Measurements from ENCODE around the gene CCDC27.

The CCDC27 gene

GRCh38 chr1:3763351-3764125, 11.3 kb downstream of the CCDC27 start:
- TF ChIP-seq, protein P1, sequence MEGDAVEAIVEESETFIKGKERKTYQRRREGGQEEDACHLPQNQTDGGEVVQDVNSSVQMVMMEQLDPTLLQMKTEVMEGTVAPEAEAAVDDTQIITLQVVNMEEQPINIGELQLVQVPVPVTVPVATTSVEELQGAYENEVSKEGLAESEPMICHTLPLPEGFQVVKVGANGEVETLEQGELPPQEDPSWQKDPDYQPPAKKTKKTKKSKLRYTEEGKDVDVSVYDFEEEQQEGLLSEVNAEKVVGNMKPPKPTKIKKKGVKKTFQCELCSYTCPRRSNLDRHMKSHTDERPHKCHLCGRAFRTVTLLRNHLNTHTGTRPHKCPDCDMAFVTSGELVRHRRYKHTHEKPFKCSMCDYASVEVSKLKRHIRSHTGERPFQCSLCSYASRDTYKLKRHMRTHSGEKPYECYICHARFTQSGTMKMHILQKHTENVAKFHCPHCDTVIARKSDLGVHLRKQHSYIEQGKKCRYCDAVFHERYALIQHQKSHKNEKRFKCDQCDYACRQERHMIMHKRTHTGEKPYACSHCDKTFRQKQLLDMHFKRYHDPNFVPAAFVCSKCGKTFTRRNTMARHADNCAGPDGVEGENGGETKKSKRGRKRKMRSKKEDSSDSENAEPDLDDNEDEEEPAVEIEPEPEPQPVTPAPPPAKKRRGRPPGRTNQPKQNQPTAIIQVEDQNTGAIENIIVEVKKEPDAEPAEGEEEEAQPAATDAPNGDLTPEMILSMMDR (IDR thresholded peaks at IDR 0.05; ENCODE audit: low read depth, low read length), result no peak
- H3K36me3 ChIP-seq, result no peaks in the 10 kb centered on the region
- no peaks in the 10 kb centered on the region for H3K9me3 ChIP-seq (ENCODE audit: severe bottlenecking)
- no peak overlapping the region for H3K27ac ChIP-seq
- H3K27me3 ChIP-seq (ENCODE audit: insufficient read depth, low read depth, severe bottlenecking), result no peaks in the 10 kb centered on the region
- no peak for DNase-seq
- H3K4me3 ChIP-seq (ENCODE audit: low read depth, low read length), result no peak overlapping the region

DNA sequence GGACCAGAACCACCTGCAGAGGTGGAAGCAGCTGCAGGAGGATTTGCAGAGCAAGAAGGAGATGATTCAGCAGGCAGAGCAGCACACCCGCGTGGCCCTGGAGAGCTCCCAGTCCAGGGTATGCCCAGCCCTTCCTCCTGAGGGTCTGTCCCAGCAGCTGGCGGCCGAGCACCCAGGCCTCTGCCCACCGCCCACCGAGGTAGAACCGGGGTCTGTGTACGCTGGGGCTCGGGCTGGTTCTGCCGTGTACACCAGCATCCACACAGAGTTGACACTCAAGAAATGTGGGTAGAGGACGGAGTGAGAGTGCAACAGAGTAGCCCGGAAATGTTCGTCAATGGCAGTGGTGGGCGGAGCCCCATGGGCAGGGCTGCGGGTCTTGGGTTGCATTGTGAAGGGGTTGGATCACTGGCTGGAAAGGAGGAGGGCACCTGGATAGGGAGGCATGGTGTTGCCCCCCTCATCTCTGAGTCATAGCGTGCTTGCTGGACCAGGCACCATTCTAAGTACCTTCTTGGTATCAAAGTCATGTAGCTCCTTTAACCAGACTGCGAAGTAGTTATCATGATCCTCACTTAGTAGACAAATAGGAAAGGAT, 15.2 kb downstream of the CCDC27 start:
- Histone ChIP-seq H3K9me3 (ENCODE audit: severe bottlenecking) (no peaks in the 10 kb centered on the region), H3K27me3 (ENCODE audit: insufficient read depth, low read depth, severe bottlenecking) (no peaks in the 10 kb centered on the region), H3K4me3 (ENCODE audit: low read depth, low read length) (no peak overlapping the region), H3K36me3 (no peaks in the 10 kb centered on the region), H3K27ac (no peak overlapping the region)
- TF ChIP-seq, protein P1 (IDR thresholded peaks at IDR 0.05; ENCODE audit: low read depth, low read length), result no peak
- DNase-seq, result no peak

GRCh38 chr1:3768811-3769390, 16.7 kb downstream of the CCDC27 start:
- H3K9me3 ChIP-seq (ENCODE audit: severe bottlenecking), result no peaks in the 10 kb centered on the region
- DNase-seq, result no peak
- no peaks in the 10 kb centered on the region for H3K27me3 ChIP-seq (ENCODE audit: insufficient read depth, low read depth, severe bottlenecking)
- TF ChIP-seq, protein P1 (IDR thresholded peaks at IDR 0.05; ENCODE audit: low read depth, low read length), result no peak
- H3K4me3 ChIP-seq (ENCODE audit: low read depth, low read length), result no peak overlapping the region
- no peak overlapping the region for H3K27ac ChIP-seq
- H3K36me3 ChIP-seq, result no peaks in the 10 kb centered on the region

- no peaks in the 10 kb centered on the region for H3K9me3 ChIP-seq (ENCODE audit: severe bottlenecking)
- H3K27me3 ChIP-seq (ENCODE audit: insufficient read depth, low read depth, severe bottlenecking), result no peaks in the 10 kb centered on the region
- TF ChIP-seq, protein P1 (IDR thresholded peaks at IDR 0.05; ENCODE audit: low read depth, low read length), result no peak
- H3K4me3 ChIP-seq (ENCODE audit: low read depth, low read length), result no peak overlapping the region
- no peaks in the 10 kb centered on the region for H3K36me3 ChIP-seq
- no peak overlapping the region for H3K27ac ChIP-seq
- DNase-seq, result no peak
Observed at GRCh38 chr1:3770047-3770765, 18.0 kb downstream of the CCDC27 start.

DNA sequence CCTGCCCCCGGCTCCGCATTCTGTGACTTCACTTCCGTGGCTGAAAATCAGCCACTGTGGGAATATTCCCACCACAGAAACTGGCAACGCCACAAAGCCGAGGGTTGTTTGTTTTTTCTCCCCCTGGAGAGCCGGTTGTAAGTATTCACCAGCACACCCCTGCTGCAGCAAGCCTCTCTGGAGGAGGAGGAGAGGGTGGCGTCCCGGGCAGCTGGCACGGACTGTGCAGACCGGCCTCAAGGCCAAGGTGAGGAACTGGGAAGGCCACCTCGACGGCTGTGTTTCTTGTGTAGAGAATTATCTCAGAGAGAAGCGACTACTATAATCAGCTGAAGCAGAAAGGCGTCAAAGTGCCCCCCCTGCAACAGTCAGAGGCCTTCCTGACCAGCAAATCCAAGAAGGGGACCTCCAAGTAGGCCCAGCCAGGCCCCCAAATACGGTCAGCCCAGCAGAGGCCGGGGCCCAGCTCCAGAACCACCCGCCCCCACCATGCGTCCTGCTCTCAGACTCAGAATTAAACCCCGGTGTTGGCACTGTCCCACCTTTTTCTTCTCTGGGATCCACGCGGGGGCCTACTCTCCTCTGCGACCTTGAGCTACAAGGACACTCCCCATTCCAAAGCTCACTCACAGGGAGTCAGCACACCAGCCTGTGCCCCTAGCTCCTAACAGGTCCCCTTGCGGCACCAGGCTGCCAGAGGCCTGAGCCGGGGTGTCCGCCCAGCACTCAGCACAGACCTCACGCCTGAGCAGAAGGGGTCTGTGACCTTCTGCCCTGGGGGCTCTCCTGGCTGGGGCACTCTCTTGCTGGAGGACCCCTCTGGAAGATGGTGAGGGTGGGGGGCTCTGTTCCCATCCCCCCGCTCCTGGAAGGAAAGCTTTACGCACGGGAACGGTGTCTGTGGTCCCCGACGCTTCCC, 19.1 kb downstream of the CCDC27 start:
- TF ChIP-seq, protein P1 (IDR thresholded peaks at IDR 0.05; ENCODE audit: low read depth, low read length), result no peak
- Histone ChIP-seq H3K36me3 (no peaks in the 10 kb centered on the region), H3K4me3 (ENCODE audit: low read depth, low read length) (peak overlapping the region; percentile 55), H3K9me3 (ENCODE audit: severe bottlenecking) (no peaks in the 10 kb centered on the region), H3K27ac (no peak overlapping the region), H3K27me3 (ENCODE audit: insufficient read depth, low read depth, severe bottlenecking) (no peaks in the 10 kb centered on the region)
- no peak for DNase-seq
